K562 (cell line): ENCODE measurements around the gene TMEM243.
"Not testable (repeated sequence)": the region's sequence is repeated elsewhere in the genome, so short reads cannot be mapped to it uniquely, and the experiment has no call there.

ENCODE experiments used
- GATA2 ChIP-seq: sonication (generic); formaldehyde crosslinking; IDR thresholded peaks from 2 replicates; pipeline ENCODE4 v1.4.0; 2020; ENCODE audit warnings: mild to moderate bottlenecking, missing genetic modification reagents
- NCOA2 ChIP-seq, 2 experiments: fragments of 450-650 bp; IDR thresholded peaks; 2 replicates each; pipeline ENCODE4 v1.6.1; 2018; ENCODE audit warnings: mild to moderate bottlenecking in 2 of 2, moderate library complexity in 1 of 2; ENCODE audit not compliant: partially characterized antibody in 2 of 2
- POLR2A ChIP-seq: fragments of 450-650 bp; conservative IDR thresholded peaks from 2 replicates; pipeline ENCODE4 v1.6.1; 2016
- SRSF7 ChIP-seq: fragments of 200-400 bp; formaldehyde crosslinking; optimal IDR thresholded peaks from 2 replicates; pipeline ENCODE3; 2017; ENCODE audit warnings: mild to moderate bottlenecking, low read depth, low read length
- TAF7 ChIP-seq: fragments of 450-650 bp; IDR thresholded peaks from 2 replicates; pipeline ENCODE4 v1.6.1; 2016; ENCODE audit warnings: missing genetic modification characterization, missing compliant biosample characterization
- ZNF609 ChIP-seq: sonication (generic); formaldehyde crosslinking; IDR thresholded peaks from 2 replicates; pipeline ENCODE4 v1.8.1; 2023; ENCODE audit warnings: missing genetic modification reagents, mild to moderate bottlenecking, borderline replicate concordance

GRCh38 chr7:87238464-87239051, 19.0 kb upstream of the TMEM243 start:
- TF ChIP-seq ZNF609 (CRISPR knock-in tag); POLR2A; SRSF7; NCOA2 (IDR thresholded peaks at IDR 0.05; ENCODE audit: partially characterized antibody in 2 of 2); GATA2; TAF7 (tag): not testable (repeated sequence)
